ENCODE results near the gene PHF5A.

DNA sequence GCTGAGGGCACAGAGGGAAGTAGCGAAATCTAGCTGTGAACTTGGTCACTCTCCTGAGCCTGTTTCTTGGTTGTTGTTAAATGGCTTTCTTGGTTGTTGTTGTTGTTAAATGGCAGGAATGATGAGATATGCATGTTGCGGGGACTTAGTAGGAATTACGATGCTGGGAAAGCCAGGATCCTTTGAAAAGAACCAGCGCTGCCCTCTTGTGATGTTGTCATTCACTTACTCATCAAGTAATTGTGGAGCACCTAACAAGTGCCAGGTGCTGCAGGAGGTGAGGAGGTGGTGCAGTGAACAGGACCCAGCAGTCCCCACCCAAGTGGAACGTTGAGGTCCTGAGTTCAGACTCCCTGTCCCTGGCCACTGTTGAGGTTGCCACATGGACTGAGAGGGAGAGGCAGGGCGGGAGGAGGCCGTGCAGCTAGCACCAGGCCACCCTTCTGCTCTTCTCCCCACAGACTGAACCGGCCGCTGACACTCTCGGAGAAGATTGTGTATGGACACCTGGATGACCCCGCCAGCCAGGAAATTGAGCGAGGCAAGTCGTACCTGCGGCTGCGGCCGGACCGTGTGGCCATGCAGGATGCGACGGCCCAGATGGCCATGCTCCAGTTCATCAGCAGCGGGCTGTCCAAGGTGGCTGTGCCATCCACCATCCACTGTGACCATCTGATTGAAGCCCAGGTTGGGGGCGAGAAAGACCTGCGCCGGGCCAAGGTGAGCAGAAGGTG, 39.0 kb upstream of the PHF5A start:
- TF ChIP-seq, protein P1, sequence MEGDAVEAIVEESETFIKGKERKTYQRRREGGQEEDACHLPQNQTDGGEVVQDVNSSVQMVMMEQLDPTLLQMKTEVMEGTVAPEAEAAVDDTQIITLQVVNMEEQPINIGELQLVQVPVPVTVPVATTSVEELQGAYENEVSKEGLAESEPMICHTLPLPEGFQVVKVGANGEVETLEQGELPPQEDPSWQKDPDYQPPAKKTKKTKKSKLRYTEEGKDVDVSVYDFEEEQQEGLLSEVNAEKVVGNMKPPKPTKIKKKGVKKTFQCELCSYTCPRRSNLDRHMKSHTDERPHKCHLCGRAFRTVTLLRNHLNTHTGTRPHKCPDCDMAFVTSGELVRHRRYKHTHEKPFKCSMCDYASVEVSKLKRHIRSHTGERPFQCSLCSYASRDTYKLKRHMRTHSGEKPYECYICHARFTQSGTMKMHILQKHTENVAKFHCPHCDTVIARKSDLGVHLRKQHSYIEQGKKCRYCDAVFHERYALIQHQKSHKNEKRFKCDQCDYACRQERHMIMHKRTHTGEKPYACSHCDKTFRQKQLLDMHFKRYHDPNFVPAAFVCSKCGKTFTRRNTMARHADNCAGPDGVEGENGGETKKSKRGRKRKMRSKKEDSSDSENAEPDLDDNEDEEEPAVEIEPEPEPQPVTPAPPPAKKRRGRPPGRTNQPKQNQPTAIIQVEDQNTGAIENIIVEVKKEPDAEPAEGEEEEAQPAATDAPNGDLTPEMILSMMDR (conservative IDR thresholded peaks at IDR 0.05 in 1 of 2, IDR thresholded peaks at IDR 0.05 in 1 of 2; ENCODE audit: extremely low read depth in 1 of 2, insufficient read depth in 1 of 2, low read depth in 1 of 2, low read length in 2 of 2): no peak
- no peak for TF ChIP-seq EZH2 (IDR thresholded peaks at IDR 0.05; ENCODE audit: borderline replicate concordance, low read length)

Data from mammary epithelial cell (primary cell).